GM12892 (cell line): ENCODE results near the gene MAGOHB.

ENCODE experiments used
- POLR2A ChIP-seq: IDR thresholded peaks from 2 replicates; pipeline ENCODE4 v1.6.1; 2011; ENCODE audit warnings: low read depth, low read length, control low read depth
- POLR2AphosphoS5 ChIP-seq: IDR thresholded peaks from 2 replicates; pipeline ENCODE4 v1.6.1; 2011; ENCODE audit warnings: low read depth, low read length, control low read depth

DNA sequence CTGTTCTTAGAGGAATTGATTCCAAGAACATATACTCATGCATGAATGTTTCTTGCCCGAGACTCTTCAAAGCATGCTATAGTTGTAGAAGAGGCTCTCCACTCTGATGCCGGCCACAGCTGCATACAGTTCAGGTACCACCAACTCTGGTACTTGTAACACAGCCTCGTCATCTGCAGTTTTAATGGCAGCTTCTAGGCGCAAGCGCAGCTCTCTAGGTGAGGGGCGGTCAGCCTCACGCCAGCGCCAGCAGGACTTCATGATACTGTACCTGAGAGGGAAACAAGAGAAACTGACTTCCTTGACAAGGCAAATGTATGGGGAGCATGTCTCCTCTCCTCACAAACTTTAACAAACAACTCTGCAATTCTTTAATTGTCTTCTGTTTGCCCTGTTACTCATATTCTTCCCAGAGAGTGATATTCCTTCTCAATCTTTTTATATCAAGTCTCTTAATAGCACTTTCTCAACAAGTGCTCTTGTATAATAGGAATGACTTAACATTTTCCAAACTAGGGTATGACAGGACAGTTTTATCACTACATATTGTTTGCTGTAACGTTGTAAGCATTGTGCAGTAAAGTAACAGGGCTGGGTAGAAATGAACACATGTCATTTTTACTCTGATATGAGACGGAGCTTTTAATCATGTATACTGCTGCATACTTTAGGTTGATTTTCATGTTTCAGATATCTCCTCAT is 6.8 kb upstream of the MAGOHB start:
- no peak for TF ChIP-seq POLR2A
- no peak for TF ChIP-seq POLR2AphosphoS5
